SK-N-MC (cell line): ENCODE results near the gene HUS1B.

Experiments
- DNase-seq: peaks from one replicate; pipeline ENCODE4 v3.0.0-alpha.2; 2011; ENCODE audit warnings: low read depth, low spot score
- H3K27ac ChIP-seq: fragments of 200-600 bp; sonication (generic); 2 replicates; pipeline ENCODE4 v1.5.1; 2016; ENCODE audit warnings: mixed run types
- H3K36me3 ChIP-seq: fragments of 200-600 bp; sonication (generic); 2 replicates; pipeline ENCODE4 v1.6.1; 2017; ENCODE audit warnings: antibody characterized with exemption, low read length, mixed read lengths; ENCODE audit not compliant: insufficient read depth
- H3K4me3 ChIP-seq: fragments of 200-600 bp; sonication (generic); 2 replicates; pipeline ENCODE4 v1.5.1; 2016
- H3K9ac ChIP-seq: fragments of 200-600 bp; sonication (generic); 2 replicates; pipeline ENCODE4 v1.8.0; 2017; ENCODE audit warnings: mixed run types, mixed read lengths; ENCODE audit not compliant: insufficient read length
- H3K9me3 ChIP-seq: fragments of 200-600 bp; sonication (generic); 2 replicates; pipeline ENCODE4 v1.6.1; 2017; ENCODE audit warnings: low read depth, mild to moderate bottlenecking, antibody characterized with exemption, low read length, moderate library complexity, mixed read lengths
- EZH2 ChIP-seq: fragments of 200-600 bp; sonication (generic); IDR thresholded peaks from one replicate; pipeline ENCODE4 v1.6.1; 2017; ENCODE audit warnings: antibody characterized with exemption
- FOXP2 ChIP-seq: optimal IDR thresholded peaks from 2 replicates; pipeline ENCODE3; 2011; ENCODE audit warnings: mild to moderate bottlenecking, moderate library complexity; ENCODE audit not compliant: insufficient read depth; ENCODE audit errors: extremely low read length, control extremely low read depth
- POLR2AphosphoS5 ChIP-seq: IDR thresholded peaks from 2 replicates; pipeline ENCODE4 v1.6.1; 2012; ENCODE audit warnings: mild to moderate bottlenecking, low read depth, low read length, borderline replicate concordance

Gene HUS1B

DNA sequence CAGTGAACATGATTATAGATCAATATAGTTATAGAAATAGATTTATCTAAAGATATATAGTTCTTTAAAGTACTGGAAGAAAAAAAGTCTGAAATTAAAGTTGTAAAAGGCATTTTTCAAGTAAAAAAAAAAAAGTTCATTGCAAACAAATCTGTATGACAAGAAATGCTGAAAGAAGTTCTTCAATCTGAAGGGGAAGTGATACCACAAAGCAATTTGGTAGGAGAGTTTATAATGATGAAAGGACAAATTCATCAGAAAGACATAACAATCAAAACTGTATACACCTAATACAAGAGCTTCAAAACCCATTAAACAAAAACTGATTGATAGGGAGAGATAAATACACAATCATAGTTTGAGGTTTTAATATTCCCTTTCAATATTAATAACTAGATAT is 14.1 kb downstream of the HUS1B start:
- Histone ChIP-seq H3K4me3 (no peak overlapping the region), H3K9ac (no peak overlapping the region), H3K36me3 (no peaks in the 10 kb centered on the region), H3K27ac (no peak overlapping the region), H3K9me3 (no peaks in the 10 kb centered on the region)
- TF ChIP-seq EZH2 (no peak), POLR2AphosphoS5 (no peak), FOXP2 (no peak)
- no peak for DNase-seq

DNA sequence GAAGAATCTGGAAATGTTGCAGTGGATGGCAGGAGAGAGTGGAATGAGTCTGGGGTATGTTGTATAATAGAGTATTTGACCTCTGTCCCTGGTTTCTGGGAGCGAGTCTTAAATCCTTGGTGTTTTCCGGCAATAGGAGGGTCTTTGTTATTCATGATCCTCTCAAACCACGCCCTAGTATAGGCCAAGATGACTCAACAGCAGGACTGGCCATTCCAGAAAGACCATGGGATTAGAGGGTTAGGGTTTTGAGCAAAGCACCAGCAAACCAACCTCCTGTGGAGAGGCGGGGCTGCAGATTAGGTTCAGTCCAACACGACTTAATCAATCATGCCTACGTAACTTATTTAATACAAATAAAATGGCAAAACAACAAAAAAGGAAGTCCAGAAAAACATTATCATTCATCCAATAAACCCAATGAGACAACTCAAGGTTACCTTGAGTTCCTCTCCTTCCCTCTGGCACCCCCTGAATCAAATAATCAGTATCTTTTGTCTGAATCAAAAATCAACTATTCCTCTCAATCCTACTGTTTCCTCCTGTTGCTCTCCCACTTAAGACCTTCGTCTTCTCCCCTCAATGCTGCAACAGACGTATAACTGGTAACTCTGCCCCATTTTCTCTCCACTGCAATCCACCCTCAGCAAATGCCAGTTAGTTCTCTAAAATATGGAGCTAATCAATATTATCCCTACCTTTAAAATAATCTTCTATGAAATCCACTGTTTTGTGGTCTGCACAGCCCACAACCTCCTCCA is 15.5 kb downstream of the HUS1B start:
- Histone ChIP-seq H3K9ac (no peak overlapping the region), H3K27ac (no peak overlapping the region), H3K9me3 (no peaks in the 10 kb centered on the region), H3K4me3 (no peak overlapping the region), H3K36me3 (no peaks in the 10 kb centered on the region)
- no peak for TF ChIP-seq POLR2AphosphoS5
- TF ChIP-seq FOXP2, result no peak
- no peak for TF ChIP-seq EZH2
- no peak for DNase-seq

DNA sequence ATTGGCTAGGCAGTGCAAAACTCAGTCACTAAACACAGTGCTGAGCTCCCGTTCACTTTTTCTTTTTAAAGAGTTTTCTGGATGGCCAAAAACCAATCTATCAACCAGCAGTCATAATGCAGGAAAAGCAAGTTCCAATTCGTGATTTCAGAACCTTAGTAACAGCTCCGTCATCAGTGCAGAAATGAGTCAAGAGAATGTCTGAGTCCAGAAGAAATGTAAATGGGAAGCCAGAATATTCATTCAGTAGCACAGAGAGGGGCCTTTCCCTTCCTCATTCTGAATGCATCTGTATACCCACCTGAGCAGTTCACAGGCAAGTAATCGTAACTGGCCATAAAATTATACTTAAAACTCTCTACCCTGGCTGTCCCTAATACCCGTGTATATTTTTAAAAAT is 20.4 kb downstream of the HUS1B start:
- no peak overlapping the region for H3K27ac ChIP-seq
- no peak overlapping the region for H3K4me3 ChIP-seq
- no peak overlapping the region for H3K9ac ChIP-seq
- DNase-seq, result no peak
- H3K36me3 ChIP-seq, result no peaks in the 10 kb centered on the region
- no peak for TF ChIP-seq POLR2AphosphoS5
- no peak for TF ChIP-seq EZH2
- TF ChIP-seq FOXP2, result no peak
- no peaks in the 10 kb centered on the region for H3K9me3 ChIP-seq

DNA sequence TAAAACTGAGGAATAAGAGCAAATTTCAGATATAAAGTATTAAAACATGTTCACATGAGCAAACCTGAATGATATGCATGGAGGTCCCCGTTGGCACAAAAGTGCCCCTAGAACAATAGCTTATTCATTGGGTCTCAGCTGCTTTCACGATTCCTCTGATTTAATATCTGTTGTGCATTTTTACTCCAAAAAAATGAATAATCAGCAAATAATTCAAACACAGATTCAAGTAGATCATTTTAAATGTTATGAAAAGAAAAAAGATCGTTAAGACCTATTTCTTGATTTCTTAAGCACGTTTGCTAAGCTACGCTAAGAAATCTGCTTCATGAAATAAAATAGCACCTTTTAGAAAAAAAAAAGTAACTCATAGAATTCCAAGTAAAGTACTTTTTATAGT is 21.7 kb downstream of the HUS1B start:
- Histone ChIP-seq H3K9ac (no peak overlapping the region), H3K27ac (no peak overlapping the region), H3K36me3 (no peaks in the 10 kb centered on the region), H3K9me3 (no peaks in the 10 kb centered on the region), H3K4me3 (no peak overlapping the region)
- TF ChIP-seq EZH2 (no peak), POLR2AphosphoS5 (no peak), FOXP2 (no peak)
- DNase-seq, result no peak

DNA sequence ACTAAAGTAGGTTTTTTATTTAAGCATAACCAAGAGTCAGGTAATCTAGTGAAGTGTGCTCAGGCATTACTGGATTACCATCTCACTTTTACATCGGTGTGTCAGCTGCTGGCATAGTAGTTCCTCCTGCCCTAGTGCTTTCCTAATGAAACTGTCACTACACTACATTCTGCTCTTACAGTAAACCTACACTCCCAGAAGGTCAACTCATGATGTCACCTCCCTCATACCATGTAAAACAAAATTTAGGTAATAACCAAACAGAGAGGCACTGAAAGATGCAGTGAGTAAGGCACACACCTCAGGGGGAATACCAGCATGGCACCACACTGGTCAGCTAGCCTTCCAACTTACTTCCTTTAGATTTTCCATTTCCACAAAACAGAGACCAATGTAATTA is 23.3 kb downstream of the HUS1B start:
- DNase-seq, result no peak
- Histone ChIP-seq H3K27ac (no peak overlapping the region), H3K4me3 (no peak overlapping the region), H3K9ac (no peak overlapping the region), H3K36me3 (no peaks in the 10 kb centered on the region), H3K9me3 (no peaks in the 10 kb centered on the region)
- TF ChIP-seq FOXP2 (no peak), EZH2 (no peak), POLR2AphosphoS5 (no peak)

DNA sequence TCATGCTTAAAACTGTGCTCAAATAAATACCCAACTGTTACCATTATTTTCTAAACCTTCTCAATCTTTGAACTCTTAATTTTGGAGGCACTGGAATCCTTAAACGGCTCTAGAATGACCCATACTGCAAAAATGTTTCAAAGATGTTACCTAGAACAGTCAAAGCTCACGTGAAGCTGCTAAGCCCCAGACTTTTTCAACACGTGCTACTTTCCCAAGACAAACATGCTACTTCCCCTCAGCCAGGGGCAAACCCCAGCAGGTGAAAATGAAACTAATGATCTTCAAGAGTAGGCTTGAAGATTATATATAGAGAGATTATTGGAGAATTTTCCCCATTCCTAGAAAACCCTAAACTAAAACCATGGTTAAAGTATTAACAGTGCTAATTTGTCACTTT is 28.1 kb downstream of the HUS1B start:
- Histone ChIP-seq H3K27ac (no peak overlapping the region), H3K9ac (no peak overlapping the region), H3K36me3 (no peaks in the 10 kb centered on the region), H3K4me3 (no peak overlapping the region), H3K9me3 (no peaks in the 10 kb centered on the region)
- DNase-seq, result no peak
- TF ChIP-seq EZH2 (no peak), POLR2AphosphoS5 (no peak), FOXP2 (no peak)

DNA sequence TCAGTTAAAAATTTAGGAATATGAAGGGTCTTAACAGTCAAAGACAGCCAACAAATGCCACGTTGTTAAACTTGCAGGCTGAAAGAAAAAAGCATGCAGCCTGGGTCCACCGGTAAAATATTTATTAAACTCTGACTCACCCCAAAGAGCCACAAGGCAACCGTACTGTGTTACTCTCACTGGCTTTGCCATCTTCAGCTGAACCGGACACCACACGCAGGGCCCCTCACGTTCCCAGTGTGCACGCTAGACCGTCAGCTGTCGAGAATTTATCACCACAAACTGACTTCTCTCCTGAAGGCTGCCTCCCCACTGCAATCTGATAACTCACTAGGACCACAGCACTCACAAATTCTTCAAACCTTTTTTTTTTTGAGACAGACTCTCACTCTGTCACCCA is 30.7 kb downstream of the HUS1B start:
- DNase-seq, result no peak
- H3K4me3 ChIP-seq, result no peak overlapping the region
- TF ChIP-seq POLR2AphosphoS5 (no peak), EZH2 (no peak)
- H3K36me3 ChIP-seq, result no peaks in the 10 kb centered on the region
- H3K27ac ChIP-seq, result no peak overlapping the region
- no peaks in the 10 kb centered on the region for H3K9me3 ChIP-seq
- H3K9ac ChIP-seq, result no peak overlapping the region

DNA sequence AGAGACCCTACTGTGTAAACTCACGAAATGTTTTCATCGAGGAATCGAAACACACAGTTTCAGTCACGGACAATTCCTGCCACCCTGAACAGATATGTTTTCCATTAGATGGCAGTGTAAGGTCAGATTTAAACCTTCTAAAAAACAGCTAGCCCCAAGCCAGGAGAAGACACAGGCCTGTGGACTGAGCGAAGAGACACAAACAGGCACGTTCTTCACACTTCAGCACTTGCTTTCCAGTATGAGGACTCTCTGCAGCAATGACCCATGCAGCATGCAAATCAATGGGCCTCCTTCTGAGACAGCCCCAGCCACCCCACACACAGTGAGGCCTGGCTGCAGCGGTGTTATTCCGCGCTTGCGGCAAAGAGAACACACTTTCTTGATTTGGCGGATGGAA is 31.9 kb downstream of the HUS1B start:
- Histone ChIP-seq H3K4me3 (no peak overlapping the region), H3K9ac (no peak overlapping the region), H3K27ac (no peak overlapping the region), H3K9me3 (no peaks in the 10 kb centered on the region), H3K36me3 (no peaks in the 10 kb centered on the region)
- no peak for TF ChIP-seq FOXP2
- TF ChIP-seq EZH2, result no peak
- no peak for TF ChIP-seq POLR2AphosphoS5
- DNase-seq, result no peak

DNA sequence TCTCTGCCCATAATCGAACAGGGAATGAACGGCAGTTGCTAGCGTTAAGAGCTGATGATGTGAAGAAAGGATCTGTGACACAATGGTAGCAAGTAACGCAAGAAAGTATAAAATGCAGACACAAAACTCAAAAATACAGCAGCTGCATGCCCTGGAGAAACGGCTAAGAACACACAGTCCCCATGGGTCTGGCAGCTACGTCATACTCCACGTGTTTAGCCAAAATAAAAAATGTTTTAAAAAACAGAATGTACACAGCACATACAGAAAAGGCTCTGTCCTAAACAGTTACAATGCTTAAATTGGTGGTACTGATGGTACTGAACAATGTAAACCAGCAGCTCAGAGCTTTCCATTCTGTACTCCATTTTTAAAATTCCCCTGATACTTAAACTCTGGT is 34.4 kb downstream of the HUS1B start:
- TF ChIP-seq EZH2 (no peak), POLR2AphosphoS5 (no peak), FOXP2 (no peak)
- Histone ChIP-seq H3K4me3 (no peak overlapping the region), H3K9ac (no peak overlapping the region), H3K27ac (no peak overlapping the region), H3K36me3 (no peaks in the 10 kb centered on the region), H3K9me3 (no peaks in the 10 kb centered on the region)
- DNase-seq, result no peak
